H9 (cell line): ENCODE measurements around the gene CEP63. TPM values are rescaled to one million over a fixed set of nuclear protein-coding genes. Genes with fewer than 3 reads are reported as not detected.

Experiments
- DNase-seq: peaks from one replicate; pipeline ENCODE4 v3.0.0-alpha.2; 2017
- H2AFZ ChIP-seq: one replicate; pipeline ENCODE4 v1.6.1; 2013; ENCODE audit warnings: mild to moderate bottlenecking, low read length, control low read depth, moderate library complexity
- H2AK5ac ChIP-seq: 2 replicates; pipeline ENCODE4 v1.6.1; 2013; ENCODE audit warnings: low read length, control low read depth, mixed read lengths; ENCODE audit not compliant: insufficient read length
- H2BK120ac ChIP-seq: one replicate; pipeline ENCODE4 v1.6.1; 2013; ENCODE audit warnings: low read depth, mild to moderate bottlenecking, low read length, control low read depth, inconsistent platforms; ENCODE audit not compliant: poor library complexity, severe bottlenecking
- H2BK12ac ChIP-seq: 2 replicates; pipeline ENCODE4 v1.6.1; 2013; ENCODE audit warnings: low read length, control low read depth, mixed read lengths, low read depth; ENCODE audit not compliant: insufficient read length
- H2BK15ac ChIP-seq: 2 replicates; pipeline ENCODE4 v1.6.1; 2013; ENCODE audit warnings: low read depth, low read length, control low read depth
- H2BK20ac ChIP-seq: one replicate; pipeline ENCODE4 v1.6.1; 2013; ENCODE audit warnings: low read depth, mild to moderate bottlenecking, low read length, control low read depth, inconsistent platforms; ENCODE audit not compliant: poor library complexity, severe bottlenecking
- H2BK5ac ChIP-seq: 2 replicates; pipeline ENCODE4 v1.6.1; 2013; ENCODE audit warnings: low read length, control low read depth, mixed read lengths; ENCODE audit not compliant: insufficient read length
- H3K14ac ChIP-seq: 2 replicates; pipeline ENCODE4 v1.6.1; 2013; ENCODE audit warnings: low read length, control low read depth; ENCODE audit not compliant: insufficient read depth
- H3K18ac ChIP-seq: 2 replicates; pipeline ENCODE4 v1.6.1; 2013; ENCODE audit warnings: low read depth, mild to moderate bottlenecking, mixed read lengths, low read length, control low read depth; ENCODE audit not compliant: insufficient read length
- H3K23ac ChIP-seq: 2 replicates; pipeline ENCODE4 v1.6.1; 2013; ENCODE audit warnings: low read length, control low read depth, mixed read lengths, low read depth; ENCODE audit not compliant: insufficient read length
- H3K23me2 ChIP-seq: 2 replicates; pipeline ENCODE4 v1.6.1; 2013; ENCODE audit warnings: low read depth, mild to moderate bottlenecking, mixed read lengths, low read length, control low read depth; ENCODE audit not compliant: insufficient read length, poor library complexity, severe bottlenecking
- H3K27ac ChIP-seq: 2 replicates; pipeline ENCODE4 v1.5.1; 2013; ENCODE audit warnings: low read length, control low read depth, mixed read lengths, low read depth; ENCODE audit not compliant: insufficient read length
- H3K27me3 ChIP-seq: 2 replicates; pipeline ENCODE4 v1.6.1; 2013; ENCODE audit warnings: low read length, control low read depth, inconsistent platforms; ENCODE audit not compliant: insufficient read depth
- H3K4ac ChIP-seq: 2 replicates; pipeline ENCODE4 v1.6.1; 2013; ENCODE audit warnings: low read depth, mild to moderate bottlenecking, control low read depth, inconsistent platforms, low read length, moderate library complexity
- H3K4me1 ChIP-seq: 2 replicates; pipeline ENCODE4 v1.6.1; 2013; ENCODE audit warnings: low read length, control low read depth, inconsistent platforms; ENCODE audit not compliant: insufficient read depth
- H3K4me2 ChIP-seq: 2 replicates; pipeline ENCODE4 v1.6.1; 2013; ENCODE audit warnings: low read length, control low read depth, mixed read lengths; ENCODE audit not compliant: insufficient read length, insufficient read depth
- H3K56ac ChIP-seq: 2 replicates; pipeline ENCODE4 v1.6.1; 2013; ENCODE audit warnings: low read depth, mild to moderate bottlenecking, mixed read lengths, low read length, control low read depth; ENCODE audit not compliant: insufficient read length
- H3K79me1 ChIP-seq: 2 replicates; pipeline ENCODE4 v1.6.1; 2013; ENCODE audit warnings: low read depth, mild to moderate bottlenecking, moderate library complexity, low read length, control low read depth, inconsistent platforms; ENCODE audit not compliant: insufficient read depth, poor library complexity, severe bottlenecking
- H3K79me2 ChIP-seq: 2 replicates; pipeline ENCODE4 v1.6.1; 2013; ENCODE audit warnings: low read length, control low read depth, inconsistent platforms; ENCODE audit not compliant: insufficient read depth
- H3K9ac ChIP-seq: 2 replicates; pipeline ENCODE4 v1.6.1; 2013; ENCODE audit warnings: low read length, control low read depth, mixed read lengths; ENCODE audit not compliant: insufficient read length; ENCODE audit errors: extremely low read depth
- H3K9me3 ChIP-seq: one replicate; pipeline ENCODE4 v1.6.1; 2013; ENCODE audit warnings: low read depth, low read length, inconsistent platforms; ENCODE audit not compliant: control insufficient read depth
- H3T11ph ChIP-seq: one replicate; pipeline ENCODE4 v1.6.1; 2013; ENCODE audit warnings: mild to moderate bottlenecking, low read length, control low read depth, inconsistent platforms
- H4K20me1 ChIP-seq: one replicate; pipeline ENCODE4 v1.6.1; 2013; ENCODE audit not compliant: control insufficient read depth, insufficient read length, insufficient read depth
- H4K5ac ChIP-seq: 2 replicates; pipeline ENCODE4 v1.6.1; 2013; ENCODE audit warnings: low read depth, mild to moderate bottlenecking, mixed read lengths, low read length, control low read depth; ENCODE audit not compliant: insufficient read length
- H4K8ac ChIP-seq: replicated peaks from 2 replicates; pipeline ENCODE4 v1.6.1; 2013; ENCODE audit warnings: low read length, control low read depth, mixed read lengths, low read depth; ENCODE audit not compliant: insufficient read length
- H4K91ac ChIP-seq: 2 replicates; pipeline ENCODE4 v1.6.1; 2013; ENCODE audit warnings: low read depth, mild to moderate bottlenecking, moderate library complexity, mixed read lengths, low read length, control low read depth; ENCODE audit not compliant: insufficient read length
- H3K27ac Mint-ChIP-seq, 3 experiments: 2 replicates in 2 of 3; 3 replicates in 1 of 3; pipeline ENCODE4 v1.8.0; 2020 to 2021; ENCODE audit warnings: mixed read lengths in 3 of 3, mild to moderate bottlenecking in 1 of 3, moderate library complexity in 1 of 3
- H3K27me3 Mint-ChIP-seq: 2 replicates; pipeline ENCODE4 v1.8.0; 2021; ENCODE audit warnings: low read depth, mild to moderate bottlenecking, moderate library complexity, mixed read lengths
- H3K36me3 Mint-ChIP-seq, 3 experiments: 2 replicates in 2 of 3; 3 replicates in 1 of 3; pipeline ENCODE4 v1.8.0; 2020 to 2021; ENCODE audit warnings: low read depth in 3 of 3, mixed read lengths in 3 of 3; ENCODE audit not compliant: insufficient read depth in 1 of 3
- H3K4me1 Mint-ChIP-seq, 2 experiments: 2 replicates each; pipeline ENCODE4 v1.8.0; 2020; ENCODE audit warnings: mixed read lengths in 2 of 2
- H3K4me3 Mint-ChIP-seq, 2 experiments: 2 replicates in 1 of 2; 3 replicates in 1 of 2; pipeline ENCODE4 v1.8.0; 2020 to 2021; ENCODE audit warnings: mild to moderate bottlenecking in 2 of 2, mixed read lengths in 2 of 2, moderate library complexity in 1 of 2
- H3K9me3 Mint-ChIP-seq, 2 experiments: 2 replicates in 1 of 2; 3 replicates in 1 of 2; pipeline ENCODE4 v1.8.0; 2020; ENCODE audit warnings: mild to moderate bottlenecking in 2 of 2, mixed read lengths in 2 of 2, moderate library complexity in 1 of 2
- CTCF ChIP-seq: fragments of 200-600 bp; sonication (generic); conservative IDR thresholded peaks from 3 replicates; pipeline ENCODE4 v1.8.0; 2021; ENCODE audit warnings: antibody characterized with exemption, mild to moderate bottlenecking
- total RNA-seq: library from RNA; stranded (reverse); gene quantifications from 2 replicates; pipeline ENCODE4 v1.2.1, GENCODE V29; 2021

The CEP63 gene
- total RNA-seq, 1 experiment from 2014 or later = 16.2 TPM

- no peak overlapping the region for H2AFZ ChIP-seq
- no peaks in the 10 kb centered on the region for H3K79me1 ChIP-seq
- Mint-ChIP-seq H3K4me1 (no peaks in the 10 kb centered on the region), H3K4me3 (no peak overlapping the region), H3K27ac (no peak overlapping the region; a peak in 1 of 7 replicates), H3K27me3 (peaks cover 24% of the 10 kb centered on the region), H3K36me3 (peaks cover 0 to 2% (median 0%) of the 10 kb centered on the region in 3 experiments; a peak in 1 of 7 replicates), H3K9me3 (peaks cover 5 to 8% of the 10 kb centered on the region in 2 experiments; a peak in 3 of 5 replicates)
- no peak overlapping the region for H3K56ac ChIP-seq
- H4K8ac ChIP-seq = no peak overlapping the region
- no peak for TF ChIP-seq CTCF
- H3K18ac ChIP-seq = no peak overlapping the region
- H3K23me2 ChIP-seq = no peaks in the 10 kb centered on the region
- H3K9me3 ChIP-seq = no peaks in the 10 kb centered on the region
- H3K27ac ChIP-seq = no peak overlapping the region
- no peaks in the 10 kb centered on the region for H3K79me2 ChIP-seq
- H4K20me1 ChIP-seq = no peaks in the 10 kb centered on the region
- no peak overlapping the region for H3T11ph ChIP-seq
- no peak overlapping the region for H4K5ac ChIP-seq
- H3K27me3 ChIP-seq = no peaks in the 10 kb centered on the region; the same call in 1 of the 2 replicates
- H3K9ac ChIP-seq = no peak overlapping the region
- no peak overlapping the region for H3K14ac ChIP-seq
- no peaks in the 10 kb centered on the region for H3K4me1 ChIP-seq
- DNase-seq = no peak
- no peak overlapping the region for H2BK12ac ChIP-seq
- H4K91ac ChIP-seq = no peak overlapping the region
- no peak overlapping the region for H3K23ac ChIP-seq
- H2AK5ac ChIP-seq = no peak overlapping the region
- no peak overlapping the region for H3K4ac ChIP-seq
- H2BK5ac ChIP-seq = no peak overlapping the region
- no peak overlapping the region for H2BK120ac ChIP-seq
- H2BK20ac ChIP-seq = no peak overlapping the region
- H3K4me2 ChIP-seq = no peak overlapping the region
- H2BK15ac ChIP-seq = no peak overlapping the region
These were observed 104.9 kb downstream of the CEP63 start for GRCh38 chr3:134590766-134591165.
